Measurements from ENCODE around the gene SLC6A11.

DNA sequence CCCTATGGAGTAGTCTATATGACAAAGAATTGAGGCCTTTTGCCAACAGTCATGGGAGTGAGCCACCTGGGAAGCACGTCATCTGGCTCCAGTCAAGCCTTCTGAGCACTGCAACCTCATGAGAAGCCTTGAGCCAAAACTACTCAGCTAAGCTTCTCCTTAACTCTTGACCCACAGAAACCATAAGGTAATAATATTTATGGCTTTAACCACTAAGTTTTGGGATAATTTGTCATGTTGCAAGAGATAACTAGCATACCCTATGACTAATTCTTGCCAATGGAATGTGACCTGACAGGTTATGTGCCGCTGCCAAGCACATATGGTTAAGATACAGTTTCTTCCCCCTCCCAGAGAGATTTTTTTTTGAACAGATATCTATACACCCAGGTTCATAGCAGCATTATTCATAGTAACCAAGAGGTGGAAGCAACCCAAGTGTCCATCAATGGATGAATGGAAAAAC is 11.8 kb upstream of the SLC6A11 start:
- TF ChIP-seq EZH2 (IDR thresholded peaks at IDR 0.05; ENCODE audit: borderline replicate concordance, low read depth, low read length, poor library complexity, severe bottlenecking), result no peak
- TF ChIP-seq CTCF (conservative IDR thresholded peaks at IDR 0.05; ENCODE audit: low read depth, low read length), result no peak
